Activated effector memory CD4-positive, alpha-beta T cell treated with anti-CD3 and anti-CD28 coated beads, Interleukin-2, amount 50 U/mL, for 16 hours (primary cell): ENCODE measurements around the gene REC114.
"Not testable (repeated sequence)": the region's sequence is repeated elsewhere in the genome, so short reads cannot be mapped to it uniquely, and the experiment has no call there.

ENCODE experiments used
- DNase-seq: peaks from one replicate; pipeline ENCODE4 v3.0.0-alpha.2; 2020

REC114 gene

GRCh38 chr15:73538123-73538522 is 95.2 kb downstream of the REC114 start:
- no peak for DNase-seq

- no peak for DNase-seq
These were observed 95.7 kb downstream of the REC114 start for GRCh38 chr15:73538563-73539211.

GRCh38 chr15:73539212-73540128 is 96.5 kb downstream of the REC114 start:
- DNase-seq, result no peak

GRCh38 chr15:73540161-73540560 is 97.2 kb downstream of the REC114 start:
- DNase-seq, result no peak

GRCh38 chr15:73541479-73541878 is 98.5 kb downstream of the REC114 start:
- no peak for DNase-seq

DNA sequence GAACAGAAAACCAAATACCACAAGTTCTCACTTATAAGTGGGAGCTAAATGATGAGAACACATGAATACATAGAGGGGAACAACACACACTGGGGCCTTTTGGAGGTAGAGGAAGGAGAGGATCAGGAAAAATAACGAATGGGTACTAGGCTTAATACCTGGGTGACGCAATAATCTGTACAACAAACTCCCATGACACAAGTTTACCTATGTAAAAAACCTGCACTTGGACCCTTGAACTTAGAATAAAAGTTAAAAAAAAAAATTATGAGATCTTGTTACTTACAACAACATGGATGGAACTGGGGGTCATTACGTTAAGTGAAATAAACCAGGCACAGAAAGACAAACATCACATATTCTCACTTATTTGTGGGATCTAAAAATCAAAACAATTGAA is 106.0 kb downstream of the REC114 start:
- DNase-seq, result not testable (repeated sequence)

DNA sequence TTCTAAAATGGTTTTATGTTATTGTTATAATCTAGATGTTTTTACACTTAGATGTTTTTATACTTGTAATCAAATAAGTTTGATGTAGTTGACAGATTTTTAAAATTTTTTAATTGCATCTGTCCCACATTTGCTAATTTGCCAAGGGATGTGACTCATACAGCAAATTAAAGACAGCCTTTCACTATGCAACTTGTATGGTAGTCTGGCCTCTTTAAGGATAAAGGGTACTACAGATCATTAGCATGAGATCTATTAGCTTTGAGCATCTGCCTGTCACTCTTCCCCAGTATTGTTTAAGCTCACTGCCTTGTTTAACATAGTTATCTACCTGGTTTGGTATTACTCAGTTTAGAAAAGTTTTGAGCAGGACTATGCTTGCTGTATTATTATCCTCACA is 107.2 kb downstream of the REC114 start:
- DNase-seq, result no peak

DNA sequence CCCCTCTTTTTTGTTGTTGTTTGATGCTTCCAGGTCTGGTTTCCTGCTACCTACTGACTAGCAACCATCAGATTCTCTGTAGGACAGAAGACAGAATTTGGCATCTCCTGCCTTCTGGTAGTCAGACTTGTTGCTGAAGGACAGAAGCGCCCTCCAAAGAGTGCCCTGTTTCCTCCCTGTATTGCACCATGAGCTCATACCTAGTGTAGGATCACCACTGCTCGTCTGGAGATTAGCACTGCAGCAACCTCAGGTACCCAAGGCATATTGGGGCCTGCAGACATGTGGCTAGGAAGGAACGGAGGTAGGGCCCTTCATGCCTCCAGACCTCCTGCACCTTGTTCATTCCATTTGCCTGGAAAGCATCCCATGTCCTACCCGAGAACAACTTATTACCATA is 112.1 kb downstream of the REC114 start:
- DNase-seq, result no peak

DNA sequence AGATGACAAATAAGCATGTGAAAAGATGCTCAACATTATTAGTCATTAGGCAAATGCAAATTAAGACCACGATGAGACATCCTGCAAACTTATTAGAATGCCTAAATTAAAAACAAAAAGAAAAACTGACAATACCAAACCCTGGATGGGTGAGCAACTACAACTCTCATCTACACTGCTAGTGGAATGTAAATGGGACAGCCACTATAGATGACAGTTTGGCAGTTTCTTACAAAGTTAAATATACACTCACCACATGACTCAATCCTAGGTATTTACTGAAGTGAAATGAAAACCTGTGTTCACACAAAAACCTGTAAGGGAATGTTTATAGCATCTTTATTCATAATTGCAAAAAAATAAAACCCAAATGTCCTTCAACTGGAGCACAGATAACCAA is 115.6 kb downstream of the REC114 start:
- no peak for DNase-seq

DNA sequence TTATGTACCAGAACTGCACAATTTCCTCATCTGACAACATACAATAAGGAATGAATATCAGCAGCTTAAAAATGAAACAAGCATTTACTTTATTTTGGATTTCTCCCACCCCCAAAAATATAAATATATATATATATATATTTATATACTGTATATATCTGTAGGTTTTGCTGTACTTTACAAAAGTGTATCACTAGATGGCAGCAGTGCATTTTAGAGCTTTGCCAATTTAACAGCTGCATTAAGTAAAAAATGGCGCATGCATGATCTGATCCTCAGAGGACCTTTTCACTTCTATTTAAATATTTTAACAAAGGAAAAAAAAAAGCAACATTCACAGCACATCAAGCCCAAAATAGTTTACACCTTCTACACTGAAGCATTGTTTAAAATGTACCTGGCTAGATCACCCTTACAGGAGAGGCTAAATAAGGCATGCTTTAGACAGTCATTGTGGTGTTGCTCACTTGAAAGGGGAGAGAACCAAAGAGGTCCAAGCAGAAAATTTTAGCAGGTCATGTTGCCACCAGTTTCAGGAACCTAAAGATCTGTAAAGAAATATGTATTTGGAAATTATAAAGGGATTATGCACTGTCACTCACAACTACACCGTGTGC is 117.6 kb downstream of the REC114 start:
- no peak for DNase-seq

DNA sequence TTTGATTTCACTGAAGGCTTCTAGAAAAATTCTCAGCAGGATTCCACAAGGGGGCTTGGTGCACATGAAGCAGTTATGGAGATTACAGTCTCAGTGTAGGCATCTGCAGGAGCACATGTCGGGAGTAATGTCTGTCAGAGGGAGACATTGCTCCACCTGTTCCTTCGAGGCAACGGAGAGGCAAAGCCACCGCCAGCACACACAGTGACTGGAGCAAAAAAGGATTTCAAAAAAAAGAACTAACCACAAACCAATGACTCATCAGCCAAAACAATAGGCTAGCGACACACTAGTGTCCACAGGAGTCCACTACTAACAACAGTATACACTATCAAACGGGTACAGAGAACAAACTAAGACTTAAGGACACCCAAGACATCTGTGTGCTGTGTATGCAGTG is 121.3 kb downstream of the REC114 start:
- no peak for DNase-seq

DNA sequence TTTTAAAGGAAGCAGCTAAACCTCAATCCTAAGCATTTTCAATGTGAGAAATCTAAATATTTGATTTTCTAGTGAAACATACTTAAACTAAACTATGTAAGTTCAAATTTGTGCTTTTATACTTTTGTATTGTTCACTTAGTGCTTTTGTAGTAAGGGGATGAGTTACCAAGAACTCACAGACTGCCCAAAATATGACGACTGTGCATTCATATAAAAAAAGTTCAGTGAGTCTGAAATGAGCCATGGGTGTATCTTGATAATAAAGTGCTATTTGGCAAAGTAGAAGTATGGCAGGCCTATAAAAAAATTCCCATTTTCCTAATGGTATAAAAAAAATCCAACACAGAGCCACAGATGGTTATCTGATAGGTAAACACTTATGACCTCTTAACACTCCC is 124.1 kb downstream of the REC114 start:
- no peak for DNase-seq

- no peak for DNase-seq
These were observed 125.8 kb downstream of the REC114 start for GRCh38 chr15:73568564-73569280.

DNA sequence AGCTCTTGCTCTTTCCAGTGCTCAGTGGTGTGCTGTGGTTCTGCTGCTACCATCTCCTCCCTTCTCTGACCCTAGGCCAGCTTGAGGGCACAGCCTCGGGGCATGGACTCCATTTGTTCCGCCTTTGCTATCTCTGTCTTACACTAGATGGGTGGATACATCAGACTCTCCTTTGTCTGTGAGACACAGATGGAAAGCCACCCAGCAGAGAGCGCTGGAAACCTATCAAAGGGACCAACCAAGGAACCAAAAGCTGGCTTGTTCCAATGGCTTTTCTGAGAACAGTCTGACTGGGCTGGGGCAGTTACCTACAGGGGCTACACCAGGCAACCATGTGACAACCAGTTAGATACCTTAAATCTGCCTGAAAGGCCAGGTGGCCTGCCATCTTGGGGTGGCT is 126.4 kb downstream of the REC114 start:
- DNase-seq, result no peak

DNA sequence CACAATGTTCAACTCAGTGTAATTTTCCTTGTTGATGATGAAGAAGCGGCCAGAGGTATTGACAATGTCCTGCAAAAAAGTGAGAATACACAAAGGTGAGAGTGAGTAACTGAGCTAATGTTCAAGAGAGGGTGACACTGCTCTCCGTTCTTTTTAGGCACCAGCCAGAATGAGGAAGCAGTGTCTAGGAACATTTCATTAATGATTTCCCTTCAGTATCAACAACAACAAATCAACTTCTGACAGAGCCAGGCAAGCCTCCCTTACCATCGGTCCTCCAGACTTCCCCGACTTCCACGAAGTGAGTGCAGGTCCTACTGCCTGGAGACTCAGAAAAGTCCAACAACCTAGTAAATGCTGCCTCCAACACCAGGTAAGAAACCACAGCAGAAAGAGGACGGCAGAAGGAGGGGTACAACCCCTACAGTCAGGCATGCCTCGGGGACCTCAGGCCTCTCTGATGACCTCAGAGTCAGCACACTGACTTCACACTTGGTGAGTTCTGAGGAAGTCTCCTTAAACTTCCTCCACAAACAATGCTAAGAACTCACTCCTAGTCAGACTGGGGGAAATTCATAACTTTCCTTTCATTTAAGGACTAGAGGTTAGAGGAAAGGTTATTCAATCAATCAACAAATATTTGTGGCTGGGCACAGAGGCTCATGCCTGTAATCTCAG is 127.5 kb downstream of the REC114 start:
- no peak for DNase-seq

DNA sequence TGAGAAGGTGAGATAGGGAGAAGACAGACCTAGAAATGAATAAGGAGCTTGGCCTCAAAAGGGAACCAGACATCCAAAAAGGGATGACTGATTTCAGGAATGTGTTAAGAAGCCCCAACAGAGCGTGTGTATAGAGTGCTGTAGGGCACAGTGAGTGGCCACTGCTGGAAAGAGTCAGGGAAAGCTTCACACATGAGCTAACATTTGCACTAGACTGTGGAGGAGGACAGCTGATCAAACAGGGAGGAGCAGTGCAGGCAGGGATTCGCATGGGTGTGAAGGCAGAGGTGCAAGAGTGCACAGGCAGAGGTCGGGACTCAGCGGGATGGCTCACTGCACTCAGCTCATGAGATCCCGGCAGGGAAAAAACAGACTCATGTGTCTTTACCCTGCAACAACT is 128.4 kb downstream of the REC114 start:
- DNase-seq, result no peak

- no peak for DNase-seq
These were observed 129.3 kb downstream of the REC114 start for GRCh38 chr15:73572296-73572695.

GRCh38 chr15:73573037-73573436 is 130.1 kb downstream of the REC114 start:
- no peak for DNase-seq

GRCh38 chr15:73573572-73573971 is 130.6 kb downstream of the REC114 start:
- no peak for DNase-seq

DNA sequence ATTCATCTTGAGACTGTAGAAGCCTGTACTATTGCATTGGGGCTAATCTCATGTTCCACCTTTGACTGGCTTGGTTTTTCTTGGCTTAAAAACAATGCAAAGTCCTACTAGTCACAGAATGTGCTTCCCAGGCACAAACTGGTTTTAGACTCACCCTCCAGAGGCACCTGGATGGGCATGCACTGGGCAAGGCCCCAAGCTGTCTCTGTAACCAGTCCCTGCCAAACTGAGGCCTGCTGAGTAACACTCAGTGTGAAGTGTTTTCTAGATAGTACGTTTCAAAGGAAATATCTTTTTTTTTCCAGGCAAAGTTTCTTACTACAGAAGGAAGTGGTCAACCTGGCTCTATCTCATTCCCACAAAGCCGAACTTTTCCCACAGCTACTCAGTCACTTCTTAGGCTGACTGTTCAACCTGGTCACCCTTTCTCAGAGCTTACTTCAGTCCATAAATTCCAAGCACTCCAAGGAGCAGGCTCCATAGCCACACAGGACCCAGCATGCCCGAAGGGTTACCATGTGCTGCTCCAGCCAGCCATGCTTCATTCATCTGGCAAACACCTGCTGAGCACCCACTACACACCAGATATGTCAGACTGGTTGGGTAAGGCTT is 132.8 kb downstream of the REC114 start:
- DNase-seq, result no peak

GRCh38 chr15:73577593-73577992 is 134.6 kb downstream of the REC114 start:
- not testable (repeated sequence) for DNase-seq

DNA sequence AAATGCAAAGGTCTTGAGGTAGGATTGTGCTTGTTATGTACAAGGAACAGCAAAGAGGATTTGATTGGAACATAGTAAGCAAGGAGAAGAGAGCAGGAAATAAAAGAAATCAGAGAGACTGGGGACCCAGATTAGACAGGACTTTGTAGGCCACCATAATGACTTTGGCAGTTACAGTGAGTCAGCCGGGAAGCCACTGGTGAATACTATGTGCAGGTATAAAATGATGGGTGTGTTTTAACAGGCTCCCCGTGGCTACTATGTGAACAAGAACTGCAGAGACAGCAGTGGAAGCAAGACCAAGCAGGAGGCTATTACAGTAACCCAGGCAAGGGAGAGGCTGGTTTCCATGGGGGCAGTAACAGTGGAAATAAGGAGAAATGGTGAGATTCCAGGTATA is 135.1 kb downstream of the REC114 start:
- DNase-seq, result no peak
